ENCODE results near the gene GZF1.
A peak's percentile ranks its signal among the peaks of the same experiment; 100 is the strongest.

GZF1 gene

GRCh38 chr20:23361476-23362391, at the start of gene GZF1:
TSS of gene GZF1 (plus strand) at chr20:23362182. CDS start at chr20:23364384, 2,202 bp downstream.
- peak; percentile 98 for DNase-seq

- DNase-seq, result no peak
Observed at GRCh38 chr20:23313271-23313670, 48.7 kb upstream of the GZF1 start.

- DNase-seq, result no peak
Observed at GRCh38 chr20:23314699-23315098, 47.3 kb upstream of the GZF1 start.

- DNase-seq, result no peak
Observed at GRCh38 chr20:23315099-23315498, 46.9 kb upstream of the GZF1 start.

- no peak for DNase-seq
Observed at GRCh38 chr20:23316626-23317025, 45.4 kb upstream of the GZF1 start.

- no peak for DNase-seq
Observed at GRCh38 chr20:23317081-23317480, 44.9 kb upstream of the GZF1 start.

- DNase-seq, result no peak
Observed at GRCh38 chr20:23318347-23318746, 43.6 kb upstream of the GZF1 start.

GRCh38 chr20:23320317-23320716, 41.7 kb upstream of the GZF1 start:
- DNase-seq, result no peak

GRCh38 chr20:23325107-23325506, 36.9 kb upstream of the GZF1 start:
- no peak for DNase-seq

- DNase-seq, result no peak
Observed at GRCh38 chr20:23326774-23327173, 35.2 kb upstream of the GZF1 start.

- DNase-seq, result no peak
Observed at GRCh38 chr20:23327617-23328333, 34.2 kb upstream of the GZF1 start.

GRCh38 chr20:23331450-23332350, 30.3 kb upstream of the GZF1 start:
- no peak for DNase-seq

GRCh38 chr20:23332467-23332866, 29.5 kb upstream of the GZF1 start:
- DNase-seq, result no peak

GRCh38 chr20:23334111-23334510, 27.9 kb upstream of the GZF1 start:
- no peak for DNase-seq

- DNase-seq, result no peak
Observed at GRCh38 chr20:23335521-23335920, 26.5 kb upstream of the GZF1 start.

GRCh38 chr20:23336476-23336875, 25.5 kb upstream of the GZF1 start:
- no peak for DNase-seq

- no peak for DNase-seq
Observed at GRCh38 chr20:23337312-23337711, 24.7 kb upstream of the GZF1 start.

- DNase-seq, result no peak
Observed at GRCh38 chr20:23339986-23340385, 22.0 kb upstream of the GZF1 start.

- peak; percentile 27 for DNase-seq
Observed at GRCh38 chr20:23340524-23340923, 21.5 kb upstream of the GZF1 start.

- no peak for DNase-seq
Observed at GRCh38 chr20:23341073-23341472, 20.9 kb upstream of the GZF1 start.

- no peak for DNase-seq
Observed at GRCh38 chr20:23343590-23343989, 18.4 kb upstream of the GZF1 start.

GRCh38 chr20:23344336-23344735, 17.6 kb upstream of the GZF1 start:
- no peak for DNase-seq

- no peak for DNase-seq
Observed at GRCh38 chr20:23346002-23346401, 16.0 kb upstream of the GZF1 start.

Measured in CD4-positive, alpha-beta T cell treated with Interleukin-10 for 1 hour (primary cell).